ENCODE results near the gene SLC6A16. TPM values are rescaled to one million over a fixed set of nuclear protein-coding genes. Genes with fewer than 3 reads are reported as not detected.
"Not testable (repeated sequence)": the region's sequence is repeated elsewhere in the genome, so short reads cannot be mapped to it uniquely, and the experiment has no call there.

Gene SLC6A16
- total RNA-seq, 4 donors from 2014 or later, result 0.23 to 1.4 (median 0.34) TPM; not detected in 1

DNA sequence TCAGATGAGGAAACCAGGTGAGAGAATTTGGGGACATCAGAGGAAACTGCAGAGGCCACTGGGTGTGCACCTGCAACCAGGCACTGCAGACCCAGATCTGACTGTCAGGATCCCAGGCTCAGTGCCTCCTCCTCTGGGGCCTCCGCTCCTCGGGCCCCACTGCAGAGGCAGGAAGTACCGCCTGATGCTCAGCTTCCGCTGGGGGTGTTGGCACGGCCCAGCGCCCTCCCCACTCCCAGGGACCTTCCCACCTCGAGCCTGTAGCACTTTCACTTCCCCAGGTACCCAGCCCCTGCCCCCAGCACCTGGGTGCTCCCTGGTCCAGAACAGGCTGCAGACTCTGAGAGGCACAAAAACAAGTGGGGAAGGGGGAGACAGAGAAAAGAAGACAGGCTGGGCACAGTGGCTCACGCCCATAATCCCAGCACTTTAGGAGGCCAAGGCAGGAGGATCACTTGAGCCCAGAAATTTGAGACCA is 8.9 kb upstream of the SLC6A16 start:
- H3K27me3 ChIP-seq, result no peaks in the 10 kb centered on the region
- H3K9me3 ChIP-seq, result no peaks in the 10 kb centered on the region
- peak in 1 of 2 donors; percentile 70 for DNase-seq (ENCODE audit: low spot score in 2 of 2)
- no peak overlapping the region for H3K27ac ChIP-seq
- H3K4me1 ChIP-seq, result peaks cover 9% of the 10 kb centered on the region
- 48% methylated on average over 6 of the region's 8 CpGs for WGBS
- no peak overlapping the region for H3K4me3 ChIP-seq
- no peaks in the 10 kb centered on the region for H3K36me3 ChIP-seq
- no peak for TF ChIP-seq POLR2A (IDR thresholded peaks at IDR 0.05)
- TF ChIP-seq EP300 (IDR thresholded peaks at IDR 0.05), result no peak
- TF ChIP-seq, protein P1, sequence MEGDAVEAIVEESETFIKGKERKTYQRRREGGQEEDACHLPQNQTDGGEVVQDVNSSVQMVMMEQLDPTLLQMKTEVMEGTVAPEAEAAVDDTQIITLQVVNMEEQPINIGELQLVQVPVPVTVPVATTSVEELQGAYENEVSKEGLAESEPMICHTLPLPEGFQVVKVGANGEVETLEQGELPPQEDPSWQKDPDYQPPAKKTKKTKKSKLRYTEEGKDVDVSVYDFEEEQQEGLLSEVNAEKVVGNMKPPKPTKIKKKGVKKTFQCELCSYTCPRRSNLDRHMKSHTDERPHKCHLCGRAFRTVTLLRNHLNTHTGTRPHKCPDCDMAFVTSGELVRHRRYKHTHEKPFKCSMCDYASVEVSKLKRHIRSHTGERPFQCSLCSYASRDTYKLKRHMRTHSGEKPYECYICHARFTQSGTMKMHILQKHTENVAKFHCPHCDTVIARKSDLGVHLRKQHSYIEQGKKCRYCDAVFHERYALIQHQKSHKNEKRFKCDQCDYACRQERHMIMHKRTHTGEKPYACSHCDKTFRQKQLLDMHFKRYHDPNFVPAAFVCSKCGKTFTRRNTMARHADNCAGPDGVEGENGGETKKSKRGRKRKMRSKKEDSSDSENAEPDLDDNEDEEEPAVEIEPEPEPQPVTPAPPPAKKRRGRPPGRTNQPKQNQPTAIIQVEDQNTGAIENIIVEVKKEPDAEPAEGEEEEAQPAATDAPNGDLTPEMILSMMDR (IDR thresholded peaks at IDR 0.05), result no peak
- no peak for TF ChIP-seq POLR2AphosphoS5 (IDR thresholded peaks at IDR 0.05)

DNA sequence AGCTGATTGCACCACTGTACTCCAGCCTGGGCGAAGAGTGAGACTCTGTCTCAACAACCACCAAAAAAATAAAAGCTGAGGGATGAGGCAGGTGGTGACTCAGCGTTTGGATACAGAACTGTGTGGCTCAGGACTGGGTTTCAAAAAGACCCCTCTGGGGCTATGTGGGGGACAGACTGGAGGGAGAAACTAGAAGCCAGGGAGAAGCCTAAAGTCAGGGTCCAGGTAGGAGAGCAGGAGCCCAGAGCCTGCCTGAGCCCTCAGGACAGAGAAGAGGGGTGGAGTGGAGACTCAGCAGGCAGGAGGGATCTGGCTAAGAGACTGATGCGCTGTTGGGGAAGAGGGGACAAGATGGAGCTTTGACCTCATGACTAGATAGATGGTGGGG is 8.4 kb upstream of the SLC6A16 start:
- Histone ChIP-seq H3K4me3 (no peak overlapping the region), H3K9me3 (no peaks in the 10 kb centered on the region), H3K4me1 (peaks cover 6% of the 10 kb centered on the region), H3K27ac (no peak overlapping the region), H3K36me3 (no peaks in the 10 kb centered on the region), H3K27me3 (no peaks in the 10 kb centered on the region)
- peak in 1 of 2 donors; percentile 31 for DNase-seq (ENCODE audit: low spot score in 2 of 2)
- TF ChIP-seq, protein P1 (IDR thresholded peaks at IDR 0.05), result no peak
- no peak for TF ChIP-seq POLR2AphosphoS5 (IDR thresholded peaks at IDR 0.05)
- no peak for TF ChIP-seq EP300 (IDR thresholded peaks at IDR 0.05)
- no peak for TF ChIP-seq POLR2A (IDR thresholded peaks at IDR 0.05)
- 75% methylated on average over 3 of the region's 3 CpGs for WGBS

DNA sequence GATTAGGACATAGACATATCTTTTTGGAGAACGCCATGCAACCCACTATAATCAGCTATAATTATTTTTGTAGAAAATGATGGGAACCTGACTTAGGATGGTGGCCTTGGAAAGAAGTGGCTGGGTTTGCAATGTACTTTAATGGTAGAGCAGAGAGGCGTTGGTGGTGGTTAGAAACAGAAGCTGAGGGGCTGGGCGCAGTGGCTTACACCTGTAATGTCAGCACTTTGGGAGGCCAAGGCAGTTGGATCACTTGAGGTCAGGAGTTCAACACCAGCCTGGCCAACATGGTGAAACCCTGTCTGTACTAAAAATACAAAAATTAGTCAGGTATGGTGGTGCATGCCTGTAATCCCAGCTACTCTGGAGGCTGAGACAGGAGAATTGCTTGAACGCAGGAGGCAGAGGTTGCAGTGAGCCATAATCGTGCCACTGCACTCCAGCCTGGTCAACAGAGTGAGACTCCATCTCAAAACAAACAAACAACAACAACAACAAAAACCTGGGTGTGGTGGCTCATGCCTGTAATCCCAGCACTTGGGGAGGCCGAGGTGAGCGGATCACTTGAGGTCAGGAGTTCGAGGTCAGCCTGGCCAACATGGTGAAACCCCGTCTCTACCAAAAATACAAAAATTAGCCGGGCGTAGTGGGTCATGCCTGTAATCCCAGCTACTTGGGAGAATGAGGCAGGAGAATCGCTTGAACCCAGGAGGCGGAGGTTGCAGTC is 7.9 kb upstream of the SLC6A16 start:
- not testable (repeated sequence) for DNase-seq (ENCODE audit: low spot score in 2 of 2); H3K27me3 ChIP-seq; H3K4me3 ChIP-seq; H3K36me3 ChIP-seq; H3K27ac ChIP-seq; H3K4me1 ChIP-seq; H3K9me3 ChIP-seq
- WGBS, result 92% methylated on average over 13 of the region's 13 CpGs

DNA sequence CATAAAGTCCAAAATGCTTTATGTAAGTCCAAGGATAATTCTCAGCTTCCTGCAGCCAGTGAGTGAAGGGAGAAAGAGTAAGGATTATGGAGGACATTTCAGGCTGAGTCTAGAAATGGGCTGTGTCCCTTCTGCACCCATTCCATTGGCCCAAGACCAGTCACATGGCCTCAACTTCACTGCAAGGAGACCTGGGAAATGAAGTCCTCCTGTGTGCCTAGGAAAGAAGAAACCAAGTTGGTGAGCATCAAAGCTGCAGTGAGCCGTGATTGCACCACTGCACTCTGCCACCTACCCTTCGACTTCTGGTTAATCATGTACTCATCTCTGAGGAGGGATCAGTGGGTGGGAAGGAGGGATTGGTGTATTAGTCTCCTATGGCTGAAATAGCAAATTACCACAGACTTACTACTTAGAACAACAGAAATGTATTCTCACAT is 6.6 kb upstream of the SLC6A16 start:
- no peak overlapping the region for H3K4me3 ChIP-seq
- no peaks in the 10 kb centered on the region for H3K27me3 ChIP-seq
- no peak overlapping the region for H3K27ac ChIP-seq
- TF ChIP-seq POLR2A (IDR thresholded peaks at IDR 0.05), result no peak
- TF ChIP-seq EP300 (IDR thresholded peaks at IDR 0.05), result no peak
- TF ChIP-seq, protein P1 (IDR thresholded peaks at IDR 0.05), result no peak
- TF ChIP-seq POLR2AphosphoS5 (IDR thresholded peaks at IDR 0.05), result no peak
- H3K9me3 ChIP-seq, result no peaks in the 10 kb centered on the region
- no peaks in the 10 kb centered on the region for H3K4me1 ChIP-seq
- H3K36me3 ChIP-seq, result no peaks in the 10 kb centered on the region
- 67% methylated on average over 2 of the region's 2 CpGs for WGBS
- DNase-seq (ENCODE audit: low spot score in 2 of 2), result peak in 1 of 2 donors; percentile 7

DNA sequence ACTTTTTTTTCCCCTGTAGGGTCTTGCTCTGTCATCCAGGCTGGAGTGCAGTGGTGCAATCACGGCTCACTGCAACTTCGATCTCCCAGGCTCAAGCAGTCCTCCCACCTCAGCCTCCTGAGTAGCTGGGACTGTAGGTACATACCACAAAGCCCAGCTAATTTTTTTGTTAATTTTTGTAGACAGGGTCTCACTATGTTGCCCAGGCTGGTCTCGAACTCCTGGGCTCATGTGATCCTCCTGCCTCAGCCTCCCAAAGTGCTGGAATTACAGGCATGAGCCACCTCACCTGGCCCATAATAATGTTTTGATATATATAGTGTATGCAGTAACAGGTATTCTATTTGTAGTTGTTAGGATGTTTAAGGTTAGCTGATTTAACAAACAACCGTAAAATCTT is 6.2 kb upstream of the SLC6A16 start:
- not testable (repeated sequence) for DNase-seq (ENCODE audit: low spot score in 2 of 2); H3K9me3 ChIP-seq; H3K4me1 ChIP-seq; H3K27ac ChIP-seq; H3K36me3 ChIP-seq; H3K4me3 ChIP-seq; H3K27me3 ChIP-seq
- WGBS, result 91% methylated on average over 4 of the region's 4 CpGs

DNA sequence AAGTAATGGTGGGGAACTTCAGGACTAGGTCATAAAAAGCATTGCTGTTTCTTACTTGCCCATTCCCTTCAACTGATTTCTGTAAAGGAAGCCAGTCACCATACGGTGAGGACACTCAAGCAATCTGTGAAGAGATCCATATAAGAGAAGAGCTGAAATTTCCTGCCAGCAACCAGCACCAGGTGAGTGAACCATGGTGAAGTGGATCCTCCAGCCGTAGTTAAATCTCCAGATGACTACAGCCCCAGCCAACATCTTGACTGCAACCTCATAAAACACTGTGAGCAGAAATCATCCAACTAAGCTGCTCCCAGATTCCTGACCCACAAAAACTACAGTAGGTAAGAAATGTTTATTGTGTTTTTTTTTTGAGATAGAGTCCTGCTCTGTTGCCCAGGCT is 3.8 kb upstream of the SLC6A16 start:
- no peak for DNase-seq (ENCODE audit: low spot score in 2 of 2)
- Histone ChIP-seq H3K9me3 (no peaks in the 10 kb centered on the region), H3K36me3 (no peaks in the 10 kb centered on the region), H3K27me3 (no peaks in the 10 kb centered on the region), H3K27ac (no peak overlapping the region), H3K4me3 (no peak overlapping the region), H3K4me1 (no peaks in the 10 kb centered on the region)
- no peak for TF ChIP-seq EP300 (IDR thresholded peaks at IDR 0.05)
- TF ChIP-seq, protein P1 (IDR thresholded peaks at IDR 0.05), result no peak
- no peak for TF ChIP-seq POLR2AphosphoS5 (IDR thresholded peaks at IDR 0.05)
- TF ChIP-seq POLR2A (IDR thresholded peaks at IDR 0.05), result no peak
- 89% methylated on average over 2 of the region's 2 CpGs for WGBS
